IPS-11a (cell line): ENCODE data around the gene PMEPA1.

Source experiments
- H3K4me3 ChIP-seq: one replicate; pipeline ENCODE4 v1.5.1; 2013; ENCODE audit warnings: low read depth, low read length, control low read depth

Gene PMEPA1

GRCh38 chr20:57679113-57679512 is 30.7 kb downstream of the PMEPA1 start:
- H3K4me3 ChIP-seq, result no peak overlapping the region

GRCh38 chr20:57678340-57678739 is 31.5 kb downstream of the PMEPA1 start:
- no peak overlapping the region for H3K4me3 ChIP-seq

- H3K4me3 ChIP-seq, result no peak overlapping the region
These were observed 32.2 kb downstream of the PMEPA1 start for GRCh38 chr20:57677584-57677982.

- no peak overlapping the region for H3K4me3 ChIP-seq
These were observed 32.9 kb downstream of the PMEPA1 start for GRCh38 chr20:57676589-57677583.

GRCh38 chr20:57675773-57676172 is 34.0 kb downstream of the PMEPA1 start:
- H3K4me3 ChIP-seq, result no peak overlapping the region

- H3K4me3 ChIP-seq, result no peak overlapping the region
These were observed 36.8 kb downstream of the PMEPA1 start for GRCh38 chr20:57672953-57673575.

GRCh38 chr20:57672164-57672563 is 37.7 kb downstream of the PMEPA1 start:
- H3K4me3 ChIP-seq, result no peak overlapping the region

GRCh38 chr20:57671662-57672061 is 38.2 kb downstream of the PMEPA1 start:
- no peak overlapping the region for H3K4me3 ChIP-seq

GRCh38 chr20:57671072-57671391 is 38.8 kb downstream of the PMEPA1 start:
- H3K4me3 ChIP-seq, result no peak overlapping the region

GRCh38 chr20:57670288-57671071 is 39.3 kb downstream of the PMEPA1 start:
- H3K4me3 ChIP-seq, result no peak overlapping the region

GRCh38 chr20:57669632-57670031 is 40.2 kb downstream of the PMEPA1 start:
- H3K4me3 ChIP-seq, result no peak overlapping the region

- no peak overlapping the region for H3K4me3 ChIP-seq
These were observed 41.7 kb downstream of the PMEPA1 start for GRCh38 chr20:57667924-57668782.

- H3K4me3 ChIP-seq, result no peak overlapping the region
These were observed 42.4 kb downstream of the PMEPA1 start for GRCh38 chr20:57667388-57667787.

- H3K4me3 ChIP-seq, result no peak overlapping the region
These were observed 43.0 kb downstream of the PMEPA1 start for GRCh38 chr20:57666834-57667157.

- H3K4me3 ChIP-seq, result no peak overlapping the region
These were observed 43.5 kb downstream of the PMEPA1 start for GRCh38 chr20:57666106-57666833.

GRCh38 chr20:57665589-57665971 is 44.2 kb downstream of the PMEPA1 start:
- H3K4me3 ChIP-seq, result no peak overlapping the region

GRCh38 chr20:57664924-57665588 is 44.8 kb downstream of the PMEPA1 start:
- no peak overlapping the region for H3K4me3 ChIP-seq

- no peak overlapping the region for H3K4me3 ChIP-seq
These were observed 45.3 kb downstream of the PMEPA1 start for GRCh38 chr20:57664476-57664875.

GRCh38 chr20:57663681-57664451 is 45.9 kb downstream of the PMEPA1 start:
- no peak overlapping the region for H3K4me3 ChIP-seq
